ENCODE results near the gene FRMD4A. TPM values are rescaled to one million over a fixed set of nuclear protein-coding genes. Genes with fewer than 3 reads are reported as not detected.

Gene FRMD4A
- total RNA-seq, 1 experiment from 2014 or later = 7.0 TPM

DNA sequence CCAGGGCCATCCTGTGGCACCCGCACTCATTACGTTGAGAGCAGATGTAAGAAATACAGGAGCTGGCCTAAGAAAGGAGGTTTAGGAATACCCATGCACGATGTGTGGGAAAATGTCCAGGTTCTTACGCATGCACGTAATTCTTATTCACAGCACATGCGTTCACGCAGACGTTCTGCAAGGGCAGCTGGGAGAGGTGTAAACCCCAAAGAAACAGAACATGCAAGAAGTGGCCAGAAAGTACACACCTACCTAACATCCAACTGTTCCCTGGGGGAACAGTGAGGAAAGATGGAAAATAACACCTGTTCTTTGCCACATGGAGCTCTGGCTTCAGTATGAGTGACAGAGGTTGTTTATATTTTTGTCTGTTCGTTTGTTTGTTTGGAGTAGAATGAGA lies 458.3 kb downstream of the FRMD4A start:
- H3K27ac Mint-ChIP-seq (ENCODE audit: unreplicated experiment) = no peak overlapping the region
- BruUV-seq (replicated peaks) = no TSS peak
- DNase-seq = no peak
- intact Hi-C loops (cut with micrococcal nuclease; ENCODE audit: unreplicated experiment) = no loop called here
- CTCF ChIA-PET = interaction anchor here (0.7 kb wide), 1 partner anchor 281 kb away, joined by 3 read pairs; no protein-coding TSS in a partner anchor
- TF ChIP-seq, protein P1, sequence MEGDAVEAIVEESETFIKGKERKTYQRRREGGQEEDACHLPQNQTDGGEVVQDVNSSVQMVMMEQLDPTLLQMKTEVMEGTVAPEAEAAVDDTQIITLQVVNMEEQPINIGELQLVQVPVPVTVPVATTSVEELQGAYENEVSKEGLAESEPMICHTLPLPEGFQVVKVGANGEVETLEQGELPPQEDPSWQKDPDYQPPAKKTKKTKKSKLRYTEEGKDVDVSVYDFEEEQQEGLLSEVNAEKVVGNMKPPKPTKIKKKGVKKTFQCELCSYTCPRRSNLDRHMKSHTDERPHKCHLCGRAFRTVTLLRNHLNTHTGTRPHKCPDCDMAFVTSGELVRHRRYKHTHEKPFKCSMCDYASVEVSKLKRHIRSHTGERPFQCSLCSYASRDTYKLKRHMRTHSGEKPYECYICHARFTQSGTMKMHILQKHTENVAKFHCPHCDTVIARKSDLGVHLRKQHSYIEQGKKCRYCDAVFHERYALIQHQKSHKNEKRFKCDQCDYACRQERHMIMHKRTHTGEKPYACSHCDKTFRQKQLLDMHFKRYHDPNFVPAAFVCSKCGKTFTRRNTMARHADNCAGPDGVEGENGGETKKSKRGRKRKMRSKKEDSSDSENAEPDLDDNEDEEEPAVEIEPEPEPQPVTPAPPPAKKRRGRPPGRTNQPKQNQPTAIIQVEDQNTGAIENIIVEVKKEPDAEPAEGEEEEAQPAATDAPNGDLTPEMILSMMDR (IDR thresholded peaks at IDR 0.05; ENCODE audit: unreplicated experiment) = no peak
- H3K36me3 Mint-ChIP-seq (ENCODE audit: insufficient read depth, unreplicated experiment) = no peaks in the 10 kb centered on the region
- H3K4me1 Mint-ChIP-seq (ENCODE audit: low read depth, unreplicated experiment) = no peaks in the 10 kb centered on the region
- peaks cover 12% of the 10 kb centered on the region for H3K27me3 Mint-ChIP-seq (ENCODE audit: unreplicated experiment)
- no peaks in the 10 kb centered on the region for H3K9me3 Mint-ChIP-seq (ENCODE audit: low read depth, unreplicated experiment)
- H3K4me3 Mint-ChIP-seq (ENCODE audit: low read depth, unreplicated experiment) = no peak overlapping the region

DNA sequence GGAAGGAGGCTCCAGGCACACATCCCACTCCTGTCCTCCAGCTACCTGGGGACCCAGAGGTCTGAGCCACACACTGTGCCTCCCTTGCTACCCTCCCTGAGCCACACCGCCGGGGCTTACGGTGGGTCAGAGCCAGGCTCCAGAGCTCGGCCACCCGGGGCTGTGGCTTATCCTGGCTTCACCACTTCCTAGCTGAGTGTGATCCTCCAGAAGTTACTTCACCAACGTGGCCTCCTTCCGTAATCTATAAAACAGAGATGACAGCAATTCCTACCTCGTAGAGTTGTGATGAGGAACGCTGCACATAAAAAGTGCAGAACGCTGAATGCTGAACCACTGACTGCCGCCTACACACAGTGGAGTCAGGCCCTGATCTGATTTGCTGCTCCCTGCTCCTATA lies 458.9 kb downstream of the FRMD4A start:
- TF ChIP-seq, protein P1 (IDR thresholded peaks at IDR 0.05; ENCODE audit: unreplicated experiment) = no peak
- no peaks in the 10 kb centered on the region for H3K4me1 Mint-ChIP-seq (ENCODE audit: low read depth, unreplicated experiment)
- H3K4me3 Mint-ChIP-seq (ENCODE audit: low read depth, unreplicated experiment) = no peak overlapping the region
- CTCF ChIA-PET = no interaction called here
- BruUV-seq (replicated peaks) = no TSS peak
- intact Hi-C loops (cut with micrococcal nuclease; ENCODE audit: unreplicated experiment) = no loop called here
- H3K36me3 Mint-ChIP-seq (ENCODE audit: insufficient read depth, unreplicated experiment) = no peaks in the 10 kb centered on the region
- DNase-seq = no peak
- peaks cover 12% of the 10 kb centered on the region for H3K27me3 Mint-ChIP-seq (ENCODE audit: unreplicated experiment)
- no peaks in the 10 kb centered on the region for H3K9me3 Mint-ChIP-seq (ENCODE audit: low read depth, unreplicated experiment)
- no peak overlapping the region for H3K27ac Mint-ChIP-seq (ENCODE audit: unreplicated experiment)

DNA sequence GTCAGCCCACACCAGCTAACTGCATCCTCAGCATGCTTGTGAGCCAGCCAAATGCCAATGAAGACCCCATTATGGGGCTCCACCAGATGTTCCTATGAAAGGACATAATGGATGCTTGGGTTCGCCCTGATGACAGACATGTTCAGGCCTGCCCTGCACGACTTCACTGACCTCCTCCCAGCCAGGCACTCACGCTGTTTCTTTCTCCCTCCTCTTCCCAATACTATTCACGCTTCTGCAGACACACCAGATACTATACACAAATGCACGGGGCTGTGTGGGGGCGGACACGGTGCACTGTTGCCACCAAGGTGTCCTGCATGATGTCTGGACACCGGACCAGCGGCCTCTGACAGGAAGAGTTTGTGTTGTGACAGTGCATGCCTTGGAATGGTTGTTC lies 459.7 kb downstream of the FRMD4A start:
- CTCF ChIA-PET = no interaction called here
- BruUV-seq (replicated peaks) = no TSS peak
- Mint-ChIP-seq H3K4me3 (ENCODE audit: low read depth, unreplicated experiment) (no peak overlapping the region), H3K4me1 (ENCODE audit: low read depth, unreplicated experiment) (peaks cover 7% of the 10 kb centered on the region), H3K27ac (ENCODE audit: unreplicated experiment) (no peak overlapping the region), H3K27me3 (ENCODE audit: unreplicated experiment) (peaks cover 12% of the 10 kb centered on the region), H3K9me3 (ENCODE audit: low read depth, unreplicated experiment) (no peaks in the 10 kb centered on the region), H3K36me3 (ENCODE audit: insufficient read depth, unreplicated experiment) (no peaks in the 10 kb centered on the region)
- no peak for DNase-seq
- TF ChIP-seq, protein P1 (IDR thresholded peaks at IDR 0.05; ENCODE audit: unreplicated experiment) = no peak
- intact Hi-C loops (cut with micrococcal nuclease; ENCODE audit: unreplicated experiment) = no loop called here

DNA sequence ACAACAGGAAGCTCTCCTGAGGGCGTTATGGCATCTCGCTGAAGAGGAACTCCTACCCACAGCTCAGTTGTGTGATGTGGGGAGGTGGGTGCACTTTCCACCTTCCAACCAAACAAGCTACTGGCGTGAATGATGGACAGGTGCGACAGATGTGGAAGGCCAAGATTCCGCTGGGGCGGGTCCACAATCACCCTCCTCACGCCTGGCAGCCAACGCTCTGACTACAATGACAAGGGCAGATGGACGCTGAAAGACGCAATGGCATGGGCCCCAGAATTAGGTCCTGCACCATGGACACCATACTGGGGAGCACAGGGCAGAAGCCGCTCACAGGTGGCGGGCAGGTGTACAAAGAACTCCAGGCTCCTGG lies 461.4 kb downstream of the FRMD4A start:
- H3K9me3 Mint-ChIP-seq (ENCODE audit: low read depth, unreplicated experiment) = no peaks in the 10 kb centered on the region
- H3K4me3 Mint-ChIP-seq (ENCODE audit: low read depth, unreplicated experiment) = no peak overlapping the region
- BruUV-seq (replicated peaks) = no TSS peak
- no peak overlapping the region for H3K27ac Mint-ChIP-seq (ENCODE audit: unreplicated experiment)
- no peak for DNase-seq
- peaks cover 15% of the 10 kb centered on the region for H3K4me1 Mint-ChIP-seq (ENCODE audit: low read depth, unreplicated experiment)
- no peaks in the 10 kb centered on the region for H3K36me3 Mint-ChIP-seq (ENCODE audit: insufficient read depth, unreplicated experiment)
- TF ChIP-seq, protein P1 (IDR thresholded peaks at IDR 0.05; ENCODE audit: unreplicated experiment) = no peak
- no peaks in the 10 kb centered on the region for H3K27me3 Mint-ChIP-seq (ENCODE audit: unreplicated experiment)
- CTCF ChIA-PET = no interaction called here
- intact Hi-C loops (cut with micrococcal nuclease; ENCODE audit: unreplicated experiment) = no loop called here
